ENCODE measurements around the gene IL1RAPL2. TPM values are rescaled to one million over a fixed set of nuclear protein-coding genes. Genes with fewer than 3 reads are reported as not detected.

IL1RAPL2 gene
- total RNA-seq, 1 donor from 2014 or later = 0.58 TPM

GRCh38 chrX:105480646-105481310 is 914.8 kb downstream of the IL1RAPL2 start:
- Mint-ChIP-seq H3K4me1 (no peaks in the 10 kb centered on the region), H3K4me3 (no peak overlapping the region), H3K27ac (ENCODE audit: unreplicated experiment) (no peak overlapping the region), H3K36me3 (ENCODE audit: low read depth) (no peaks in the 10 kb centered on the region), H3K9me3 (peaks cover 9% of the 10 kb centered on the region), H3K27me3 (ENCODE audit: low read depth) (no peaks in the 10 kb centered on the region)
- no peak for DNase-seq (ENCODE audit: low read depth, low spot score)
- TF ChIP-seq, protein P1, sequence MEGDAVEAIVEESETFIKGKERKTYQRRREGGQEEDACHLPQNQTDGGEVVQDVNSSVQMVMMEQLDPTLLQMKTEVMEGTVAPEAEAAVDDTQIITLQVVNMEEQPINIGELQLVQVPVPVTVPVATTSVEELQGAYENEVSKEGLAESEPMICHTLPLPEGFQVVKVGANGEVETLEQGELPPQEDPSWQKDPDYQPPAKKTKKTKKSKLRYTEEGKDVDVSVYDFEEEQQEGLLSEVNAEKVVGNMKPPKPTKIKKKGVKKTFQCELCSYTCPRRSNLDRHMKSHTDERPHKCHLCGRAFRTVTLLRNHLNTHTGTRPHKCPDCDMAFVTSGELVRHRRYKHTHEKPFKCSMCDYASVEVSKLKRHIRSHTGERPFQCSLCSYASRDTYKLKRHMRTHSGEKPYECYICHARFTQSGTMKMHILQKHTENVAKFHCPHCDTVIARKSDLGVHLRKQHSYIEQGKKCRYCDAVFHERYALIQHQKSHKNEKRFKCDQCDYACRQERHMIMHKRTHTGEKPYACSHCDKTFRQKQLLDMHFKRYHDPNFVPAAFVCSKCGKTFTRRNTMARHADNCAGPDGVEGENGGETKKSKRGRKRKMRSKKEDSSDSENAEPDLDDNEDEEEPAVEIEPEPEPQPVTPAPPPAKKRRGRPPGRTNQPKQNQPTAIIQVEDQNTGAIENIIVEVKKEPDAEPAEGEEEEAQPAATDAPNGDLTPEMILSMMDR (conservative IDR thresholded peaks at IDR 0.05) = no peak

GRCh38 chrX:105483011-105483410 is 917.0 kb downstream of the IL1RAPL2 start:
- peaks cover 11% of the 10 kb centered on the region for H3K9me3 Mint-ChIP-seq
- TF ChIP-seq, protein P1 (conservative IDR thresholded peaks at IDR 0.05) = no peak
- H3K36me3 Mint-ChIP-seq (ENCODE audit: low read depth) = no peaks in the 10 kb centered on the region
- H3K4me1 Mint-ChIP-seq = no peaks in the 10 kb centered on the region
- no peaks in the 10 kb centered on the region for H3K27me3 Mint-ChIP-seq (ENCODE audit: low read depth)
- H3K27ac Mint-ChIP-seq (ENCODE audit: unreplicated experiment) = no peak overlapping the region
- H3K4me3 Mint-ChIP-seq = no peak overlapping the region
- DNase-seq (ENCODE audit: low read depth, low spot score) = no peak

DNA sequence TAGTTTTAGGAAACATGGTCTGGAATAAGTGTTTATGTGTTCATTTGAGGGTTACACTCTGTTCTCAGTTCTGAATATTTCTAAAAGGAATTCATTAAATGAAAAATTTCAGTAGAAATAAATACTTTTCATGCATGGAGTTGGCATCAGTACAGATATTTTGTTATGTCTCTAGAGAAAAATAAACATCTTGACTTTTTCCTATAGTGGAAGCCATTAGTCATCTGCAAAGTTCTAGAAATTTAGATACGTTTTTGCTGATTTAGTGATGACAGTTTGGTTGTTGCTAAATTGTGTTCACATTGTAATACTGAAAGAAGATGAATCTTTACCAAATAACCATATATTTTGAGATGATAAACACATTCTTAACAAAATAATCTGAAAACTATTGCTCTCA is 922.7 kb downstream of the IL1RAPL2 start:
- Mint-ChIP-seq H3K27me3 (ENCODE audit: low read depth) (no peaks in the 10 kb centered on the region), H3K9me3 (peaks cover 6% of the 10 kb centered on the region), H3K27ac (ENCODE audit: unreplicated experiment) (no peak overlapping the region), H3K4me1 (no peaks in the 10 kb centered on the region), H3K4me3 (no peak overlapping the region), H3K36me3 (ENCODE audit: low read depth) (no peaks in the 10 kb centered on the region)
- TF ChIP-seq, protein P1 (conservative IDR thresholded peaks at IDR 0.05) = no peak
- no peak for DNase-seq (ENCODE audit: low read depth, low spot score)

DNA sequence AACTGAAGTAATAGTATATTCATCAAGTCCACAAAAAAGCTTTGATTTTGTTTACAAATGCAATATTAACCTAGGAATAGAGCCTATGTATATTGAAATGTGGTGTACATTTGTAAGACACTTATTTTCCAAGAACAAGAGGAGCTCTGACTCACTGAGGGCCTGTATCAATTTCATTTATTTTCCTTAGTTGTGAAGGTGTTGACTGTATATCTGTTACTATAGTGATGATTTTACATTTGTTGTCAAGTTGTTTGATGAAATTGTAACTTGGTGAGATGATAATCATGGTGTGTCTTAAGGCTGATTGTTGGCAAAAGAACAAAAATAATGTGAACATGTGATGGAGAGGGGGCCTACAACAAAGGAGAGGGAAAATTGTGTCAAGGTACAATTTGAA is 929.4 kb downstream of the IL1RAPL2 start:
- DNase-seq (ENCODE audit: low read depth, low spot score) = no peak
- no peaks in the 10 kb centered on the region for H3K4me1 Mint-ChIP-seq
- H3K27me3 Mint-ChIP-seq (ENCODE audit: low read depth) = no peaks in the 10 kb centered on the region
- H3K27ac Mint-ChIP-seq (ENCODE audit: unreplicated experiment) = no peak overlapping the region
- no peak overlapping the region for H3K4me3 Mint-ChIP-seq
- no peaks in the 10 kb centered on the region for H3K36me3 Mint-ChIP-seq (ENCODE audit: low read depth)
- TF ChIP-seq, protein P1 (conservative IDR thresholded peaks at IDR 0.05) = no peak
- peaks cover 3% of the 10 kb centered on the region for H3K9me3 Mint-ChIP-seq

DNA sequence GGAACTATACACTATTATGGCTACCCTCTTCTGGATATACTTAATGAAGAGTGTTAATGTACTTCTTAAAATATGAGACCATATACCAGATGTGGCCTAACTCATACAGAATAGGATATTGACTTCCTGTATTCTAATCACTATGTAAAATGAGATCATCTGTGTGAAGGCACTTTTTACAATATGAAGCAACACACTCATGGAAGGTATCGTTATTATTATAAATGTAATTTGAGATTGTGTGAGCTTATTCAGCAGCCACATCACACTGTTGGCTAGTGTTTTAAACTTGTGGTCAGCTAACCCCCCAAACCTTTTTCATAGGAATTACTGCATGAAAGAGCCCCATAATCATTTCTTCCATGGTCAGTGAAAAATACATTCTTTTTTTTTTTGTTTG is 936.3 kb downstream of the IL1RAPL2 start:
- TF ChIP-seq, protein P1 (conservative IDR thresholded peaks at IDR 0.05) = no peak
- peaks cover 3% of the 10 kb centered on the region for H3K9me3 Mint-ChIP-seq

More for the DNA sequence above, 936.3 kb downstream of the IL1RAPL2 start:
- Mint-ChIP-seq H3K27me3 (ENCODE audit: low read depth) (no peaks in the 10 kb centered on the region), H3K36me3 (ENCODE audit: low read depth) (no peaks in the 10 kb centered on the region), H3K27ac (ENCODE audit: unreplicated experiment) (no peak overlapping the region), H3K4me3 (no peak overlapping the region), H3K4me1 (no peaks in the 10 kb centered on the region)
- DNase-seq (ENCODE audit: low read depth, low spot score) = no peak
